NCI-H1930 (cell line): Measurements from ENCODE around the gene PRR29.

Experiments
- DNase-seq, 2 experiments: peaks; one replicate each; lab custom pipeline; 2025; lab: John Stamatoyannopoulos, UW

The PRR29 gene

GRCh38 chr17:64042700-64043485 lies 44.7 kb downstream of the PRR29 start:
- DNase-seq: no peak

GRCh38 chr17:64045176-64045575 lies 47.0 kb downstream of the PRR29 start:
- no peak for DNase-seq

- DNase-seq: no peak
Measured at GRCh38 chr17:64048805-64049204, 50.7 kb downstream of the PRR29 start.

GRCh38 chr17:64051153-64051552 lies 53.0 kb downstream of the PRR29 start:
- no peak for DNase-seq

- DNase-seq: no peak
Measured at GRCh38 chr17:64053101-64053500, 55.0 kb downstream of the PRR29 start.
